ENCODE measurements around the gene MIER3. TPM values are rescaled to one million over a fixed set of nuclear protein-coding genes. Genes with fewer than 3 reads are reported as not detected.

MIER3 gene
- total and polyA plus RNA-seq, 2 of the 13 experiments (the other 11 are each of a cell fraction or from before 2014, with no cell fraction given): 14.6 to 38.8 TPM

DNA sequence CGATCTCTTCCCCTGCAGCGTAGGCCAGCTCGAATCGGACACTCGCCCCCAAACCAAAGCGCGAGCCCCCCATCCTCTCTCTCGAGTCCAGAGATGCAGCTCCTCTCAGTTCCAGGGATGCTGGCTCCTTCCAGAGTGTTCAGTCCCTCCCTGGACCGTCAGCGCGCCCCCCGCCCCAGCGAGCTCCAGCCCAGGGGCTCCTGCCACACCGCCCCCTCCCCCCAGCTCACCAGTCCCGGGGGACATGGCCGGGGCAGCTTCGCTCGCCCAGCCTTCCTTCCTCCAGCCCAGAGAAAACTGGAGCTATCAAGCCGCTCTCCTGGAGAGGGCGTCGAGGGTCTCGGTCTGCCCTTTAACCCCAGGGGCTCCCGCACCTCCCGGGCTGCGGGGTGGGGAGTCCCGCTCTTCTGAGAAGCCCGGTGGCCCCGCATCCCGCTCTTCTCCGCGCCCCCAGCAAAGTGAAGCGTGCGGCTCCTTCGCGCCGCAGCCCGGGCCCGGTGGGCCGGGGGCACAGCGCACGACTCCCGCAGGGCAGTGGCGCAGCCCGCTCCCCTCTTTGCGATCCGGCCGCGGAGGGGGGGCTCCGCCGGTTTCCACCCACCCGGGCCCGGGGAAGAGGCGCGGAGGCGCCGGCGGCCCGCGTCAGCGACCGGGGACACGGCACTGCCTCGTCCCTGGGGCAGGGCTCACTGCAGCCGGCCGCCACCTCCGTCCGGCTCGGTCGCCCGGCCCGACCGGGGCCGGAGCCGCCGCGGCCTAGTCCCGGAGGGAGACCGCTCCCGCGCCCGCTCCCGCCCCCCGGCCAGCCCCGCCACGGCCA, 587 bp downstream of the MIER3 start (continued):
- TF ChIP-seq ZNF646 (CRISPR knock-in tag; IDR thresholded peaks at IDR 0.05) (no peak), RORA (CRISPR knock-in tag; IDR thresholded peaks at IDR 0.05) (no peak), MIER2 (CRISPR knock-in tag; IDR thresholded peaks at IDR 0.05) (no peak), FUBP1 (CRISPR knock-in tag; IDR thresholded peaks at IDR 0.05; ENCODE audit: borderline replicate concordance) (no peak), TBP (CRISPR knock-in tag; IDR thresholded peaks at IDR 0.05) (no peak), ZNF841 (CRISPR knock-in tag; IDR thresholded peaks at IDR 0.05; ENCODE audit: borderline replicate concordance) (no peak), AFF4 (CRISPR knock-in tag; IDR thresholded peaks at IDR 0.05) (no peak), TRIM22 (IDR thresholded peaks at IDR 0.05) (no peak), FOXA3 (CRISPR knock-in tag; IDR thresholded peaks at IDR 0.05) (no peak), ZNF333 (CRISPR knock-in tag; IDR thresholded peaks at IDR 0.05; ENCODE audit: borderline replicate concordance) (peak; percentile 75; the same call in 1 of the 2 replicates), ZFX (CRISPR knock-in tag; IDR thresholded peaks at IDR 0.05; ENCODE audit: low read depth) (peak; percentile 5; the same call in 1 of the 2 replicates)
- TF ChIP-seq, protein P1, sequence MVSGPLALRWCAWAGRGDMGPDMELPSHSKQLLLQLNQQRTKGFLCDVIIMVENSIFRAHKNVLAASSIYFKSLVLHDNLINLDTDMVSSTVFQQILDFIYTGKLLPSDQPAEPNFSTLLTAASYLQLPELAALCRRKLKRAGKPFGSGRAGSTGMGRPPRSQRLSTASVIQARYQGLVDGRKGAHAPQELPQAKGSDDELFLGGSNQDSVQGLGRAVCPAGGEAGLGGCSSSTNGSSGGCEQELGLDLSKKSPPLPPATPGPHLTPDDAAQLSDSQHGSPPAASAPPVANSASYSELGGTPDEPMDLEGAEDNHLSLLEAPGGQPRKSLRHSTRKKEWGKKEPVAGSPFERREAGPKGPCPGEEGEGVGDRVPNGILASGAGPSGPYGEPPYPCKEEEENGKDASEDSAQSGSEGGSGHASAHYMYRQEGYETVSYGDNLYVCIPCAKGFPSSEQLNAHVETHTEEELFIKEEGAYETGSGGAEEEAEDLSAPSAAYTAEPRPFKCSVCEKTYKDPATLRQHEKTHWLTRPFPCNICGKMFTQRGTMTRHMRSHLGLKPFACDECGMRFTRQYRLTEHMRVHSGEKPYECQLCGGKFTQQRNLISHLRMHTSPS (CRISPR knock-in tag; IDR thresholded peaks at IDR 0.05; ENCODE audit: low read depth): no peak
